NCI-H69 (cell line): ENCODE data around the gene PCSK5.

Experiments used
- DNase-seq: peaks from one replicate; lab custom pipeline; 2025; lab: John Stamatoyannopoulos, UW

PCSK5 gene

DNA sequence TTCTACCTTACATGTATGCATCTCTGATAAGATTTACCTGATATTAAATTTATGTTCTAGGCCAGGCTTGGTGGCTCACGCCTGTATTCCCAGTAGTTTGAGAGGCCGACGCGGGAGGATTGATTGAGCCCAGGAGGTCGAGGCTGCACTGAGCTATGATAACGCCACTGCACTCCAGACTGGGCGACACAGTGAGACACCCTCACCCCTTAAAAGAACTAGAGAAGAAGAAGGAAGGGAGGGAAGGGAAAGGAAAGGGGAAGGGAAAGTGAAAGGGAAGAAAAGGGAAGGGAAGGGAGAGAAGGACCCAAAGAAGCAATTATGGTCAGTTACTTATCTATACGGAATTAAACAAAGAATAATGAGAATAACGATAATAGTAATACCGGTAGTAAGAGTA, 504.9 kb downstream of the PCSK5 start:
- DNase-seq = no peak

DNA sequence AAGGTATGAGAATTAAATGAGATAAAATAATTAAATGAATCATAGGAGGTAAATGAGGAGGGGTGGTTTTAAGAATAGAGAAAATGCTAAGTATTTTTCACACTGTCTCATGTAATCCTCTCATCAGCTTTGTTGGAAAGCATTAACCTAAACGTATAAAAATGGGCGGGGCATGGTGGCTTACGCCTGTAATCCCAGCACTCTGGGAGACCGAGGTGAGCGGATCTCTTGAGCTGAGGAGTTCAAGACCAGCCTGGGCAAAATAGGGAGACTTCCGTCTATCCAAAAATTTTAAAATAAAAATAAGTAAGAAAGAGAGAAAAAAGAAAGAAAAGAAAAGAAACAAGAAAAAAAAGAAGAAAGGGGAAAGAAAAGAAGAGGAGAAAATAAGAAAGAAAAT, 505.7 kb downstream of the PCSK5 start:
- no peak for DNase-seq

DNA sequence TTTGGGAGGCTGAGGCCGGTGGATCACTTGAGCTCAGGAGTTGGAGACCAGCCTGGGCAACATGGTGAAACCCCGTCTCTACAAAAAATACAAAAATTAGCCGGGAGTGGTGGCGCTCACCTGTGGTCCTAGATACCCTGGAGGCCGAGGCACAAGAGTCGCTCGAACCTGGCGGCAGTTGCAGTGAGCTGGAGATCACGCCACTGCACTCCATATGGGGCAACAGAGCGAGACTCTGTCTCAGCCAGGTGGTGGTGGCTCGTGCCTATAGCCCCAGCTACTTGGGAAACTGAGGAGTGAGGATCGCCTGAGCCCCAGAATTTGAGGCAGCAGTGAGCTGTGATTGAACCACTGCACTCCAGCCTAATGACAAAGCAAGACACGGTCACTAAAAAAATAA, 506.1 kb downstream of the PCSK5 start:
- no peak for DNase-seq

DNA sequence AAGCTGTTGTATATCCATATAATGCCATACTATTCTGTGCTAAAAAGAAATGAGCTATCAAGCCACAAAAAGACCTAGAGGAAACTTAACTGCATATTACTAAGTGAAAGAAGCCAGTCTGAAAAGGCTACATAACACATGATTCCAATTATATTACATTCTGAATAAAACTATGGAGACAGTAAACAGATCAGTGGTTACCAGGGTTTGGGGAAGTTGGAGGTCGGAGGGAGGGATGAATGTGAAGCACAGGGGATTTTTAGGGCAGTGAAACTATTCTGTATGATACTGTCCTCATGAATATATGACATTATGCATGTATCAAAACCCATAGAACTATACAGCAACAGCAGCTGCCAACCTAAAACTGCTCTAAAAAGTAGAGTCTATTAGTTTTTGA, 509.4 kb downstream of the PCSK5 start:
- no peak for DNase-seq

DNA sequence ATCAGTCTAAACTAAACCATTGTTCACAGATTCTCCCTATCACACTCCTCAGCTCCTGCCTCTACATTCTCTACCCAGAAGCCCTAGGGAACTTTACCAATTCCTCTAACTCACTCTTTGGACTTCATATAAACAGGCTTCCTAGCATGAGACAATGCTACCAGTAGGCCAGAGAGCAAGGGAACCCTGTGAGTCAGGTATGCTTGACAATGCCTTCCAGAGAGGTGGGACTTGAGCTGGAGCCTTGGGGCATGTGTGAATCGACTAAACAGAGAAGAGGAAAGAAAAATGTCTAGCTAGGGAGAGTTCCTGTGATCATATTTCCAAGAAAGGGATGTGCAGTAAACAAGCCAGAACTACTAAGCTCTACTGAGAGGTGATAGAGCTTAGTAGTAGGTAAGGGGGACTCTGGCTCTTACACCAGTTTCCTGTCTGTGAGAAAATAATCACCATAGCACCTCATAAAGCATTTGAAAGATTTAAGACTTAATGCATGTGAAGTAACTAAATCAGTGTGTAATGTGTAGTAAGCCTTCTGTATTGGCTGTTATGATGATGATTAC, 510.1 kb downstream of the PCSK5 start:
- no peak for DNase-seq

DNA sequence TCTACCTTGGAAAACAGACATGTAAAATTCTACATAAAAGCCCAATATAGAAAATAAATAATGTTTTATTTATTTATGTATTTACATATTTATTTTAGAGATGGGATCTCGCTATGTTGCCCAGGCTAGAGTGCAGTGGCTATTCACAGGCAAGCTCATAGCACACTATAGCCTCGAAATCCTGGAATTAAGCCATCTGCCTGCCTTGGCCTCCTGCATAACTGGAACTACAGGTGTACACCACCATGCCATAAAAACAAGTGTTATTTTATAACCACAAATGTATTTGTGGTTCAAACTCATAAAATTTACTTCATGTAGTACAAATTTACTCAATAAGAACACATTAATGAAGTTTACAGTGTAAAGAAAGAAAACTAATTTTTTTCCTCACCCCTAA, 510.7 kb downstream of the PCSK5 start:
- DNase-seq = no peak

DNA sequence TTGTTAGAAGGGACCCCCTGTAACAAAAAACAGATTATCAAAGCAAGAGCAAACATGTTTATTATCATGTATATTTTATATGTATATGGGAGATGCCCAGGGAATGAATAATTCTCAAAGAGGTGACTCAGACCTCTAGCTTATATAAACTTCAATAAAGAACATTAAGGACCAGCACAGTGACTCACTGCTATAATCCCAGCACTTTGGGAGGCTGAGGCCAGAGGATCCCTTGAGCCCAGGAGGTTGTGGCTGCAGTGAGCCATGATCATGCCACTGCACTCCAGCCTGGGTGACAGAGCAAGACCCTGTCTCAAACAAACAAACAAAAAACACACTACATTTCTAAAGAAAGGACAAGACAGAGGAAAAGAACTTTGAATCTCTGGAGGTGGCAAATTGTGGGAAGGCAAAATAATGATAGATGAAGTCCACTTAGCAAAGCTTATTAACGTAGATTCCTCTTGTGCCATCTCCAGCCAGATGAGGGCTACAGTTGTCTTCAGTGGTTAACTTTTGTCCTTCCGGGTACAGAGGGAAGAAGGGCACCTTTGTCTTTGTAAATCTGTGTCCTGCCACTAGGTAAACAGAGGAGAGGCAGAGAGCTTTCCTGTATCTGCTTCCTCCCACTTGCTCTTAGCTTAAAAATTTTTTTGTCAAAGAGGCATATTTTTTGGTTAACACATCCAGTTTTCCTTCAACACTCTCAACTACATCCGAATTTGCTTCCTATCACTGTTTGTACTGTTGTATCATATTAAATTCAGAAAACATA, 511.3 kb downstream of the PCSK5 start:
- DNase-seq = peak; percentile 57

DNA sequence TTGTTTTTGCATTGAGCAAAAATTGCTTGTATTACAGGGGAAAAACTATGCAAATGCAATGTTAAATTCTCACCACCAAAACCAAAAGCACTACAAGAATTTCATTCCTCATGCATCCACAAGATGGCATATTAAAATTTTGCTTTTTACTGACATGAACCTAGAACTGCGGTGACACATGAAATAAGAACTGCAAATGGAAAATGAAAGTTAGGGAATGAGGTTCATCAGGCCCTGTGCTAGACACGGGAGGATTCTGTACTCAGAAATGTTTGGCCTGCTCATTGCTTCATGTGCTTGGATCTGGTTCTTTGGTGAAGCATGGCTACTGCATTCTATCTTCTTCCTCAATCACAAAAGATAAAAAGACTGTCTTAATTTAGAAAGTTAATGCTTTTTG, 512.9 kb downstream of the PCSK5 start:
- DNase-seq = peak; percentile 72

DNA sequence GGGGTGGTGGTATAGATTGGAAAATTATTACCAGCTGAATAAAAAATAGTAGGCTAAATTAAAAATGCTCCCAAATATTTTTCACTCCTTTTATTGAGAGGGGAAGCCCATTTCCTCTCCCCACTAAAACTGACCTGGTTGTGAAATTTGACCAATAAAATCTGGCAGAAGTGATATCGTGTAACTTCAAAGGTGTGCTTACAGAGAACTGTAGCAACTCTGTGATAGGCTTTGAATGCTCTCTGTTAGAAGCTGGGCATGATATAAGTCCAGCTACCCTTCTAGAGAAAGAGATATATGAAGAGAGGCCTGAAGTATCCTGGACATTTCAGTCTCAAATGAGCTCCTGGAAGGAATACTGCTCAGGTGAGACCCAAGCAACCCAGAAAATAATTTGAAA, 513.9 kb downstream of the PCSK5 start:
- no peak for DNase-seq

DNA sequence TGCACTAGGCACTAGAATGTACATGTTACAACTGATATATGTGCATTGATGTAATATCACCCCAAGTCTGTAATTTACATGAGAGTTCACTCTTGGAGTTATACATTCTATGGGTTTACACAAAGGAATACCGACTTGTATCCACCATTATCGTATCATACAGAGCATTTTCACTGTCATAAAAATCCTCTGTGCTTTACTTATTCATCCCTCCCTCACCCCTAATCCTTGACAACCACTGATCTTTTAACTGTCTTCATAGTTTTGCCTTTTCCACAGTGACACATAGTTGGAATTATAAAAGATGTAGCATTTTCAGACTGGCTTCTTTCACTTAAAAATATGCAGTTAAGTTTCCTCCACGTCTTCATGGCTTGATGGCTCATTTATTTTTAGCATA, 514.9 kb downstream of the PCSK5 start:
- DNase-seq = no peak

DNA sequence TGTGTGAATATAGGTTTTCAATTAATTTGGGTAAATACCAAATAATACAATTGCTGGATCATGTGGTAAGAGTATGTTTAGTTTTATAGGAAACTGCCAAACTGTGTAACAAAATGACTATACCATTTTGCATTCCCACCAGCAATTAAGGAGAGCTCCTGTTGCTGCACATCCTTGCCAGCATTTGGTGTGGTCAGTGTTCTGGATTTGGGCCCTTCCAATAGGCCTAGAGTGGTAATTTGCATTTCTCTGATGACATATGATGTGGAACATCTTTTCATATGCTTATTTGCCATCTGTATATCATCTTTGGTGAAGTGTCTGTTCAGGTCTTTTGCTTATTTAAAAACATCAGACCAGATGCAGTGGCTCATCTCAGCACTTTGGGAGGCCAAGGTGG, 515.4 kb downstream of the PCSK5 start:
- peak; percentile 19 for DNase-seq
